ENCODE results near the gene ATG12. TPM values are rescaled to one million over a fixed set of nuclear protein-coding genes. Genes with fewer than 3 reads are reported as not detected.

The ATG12 gene
- polyA plus RNA-seq, 1 donor from 2014 or later = 141 TPM

DNA sequence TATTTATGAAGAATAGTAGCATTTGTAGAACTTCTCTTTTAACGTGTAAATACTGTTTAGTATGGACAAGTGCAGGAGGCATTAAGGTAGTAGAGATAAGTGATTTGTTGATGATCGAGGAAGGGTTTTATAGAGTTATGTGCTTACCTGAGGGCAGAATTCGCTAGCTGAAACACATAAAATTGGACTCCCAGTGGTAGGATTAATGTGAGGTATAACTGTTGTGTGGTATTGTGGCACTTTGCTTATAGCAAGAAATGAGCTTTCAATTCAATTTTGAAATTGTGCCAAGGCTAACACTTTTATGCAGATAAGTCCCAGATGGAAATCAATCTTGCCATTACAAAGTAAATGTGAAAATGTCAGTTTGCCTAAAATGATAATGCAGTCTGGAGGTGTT, 1.6 kb upstream of the ATG12 start:
- Histone ChIP-seq H3K27me3 (ENCODE audit: insufficient read depth, low read depth, low read length) (no peaks in the 10 kb centered on the region), H3K4me3 (ENCODE audit: low read length) (peak overlapping the region; percentile 80), H3K4me2 (ENCODE audit: low read length) (peak overlapping the region; percentile 85), H3K27ac (ENCODE audit: low read length) (no peak overlapping the region), H2AFZ (ENCODE audit: low read depth, low read length) (no peak overlapping the region), H3K9me3 (ENCODE audit: low read length) (no peaks in the 10 kb centered on the region), H3K9ac (ENCODE audit: low read length) (peak overlapping the region; percentile 78), H4K20me1 (ENCODE audit: insufficient read depth) (no peaks in the 10 kb centered on the region), H3K79me2 (replicated peaks; ENCODE audit: insufficient read depth, low read length) (peaks cover 84% of the 10 kb centered on the region), H3K36me3 (ENCODE audit: insufficient read depth, low read length) (no peaks in the 10 kb centered on the region), H3K9me2 (ENCODE audit: insufficient read depth, low read length) (no peaks in the 10 kb centered on the region), H3F3A (ENCODE audit: insufficient read depth, low read length, poor library complexity, severe bottlenecking) (no peaks in the 10 kb centered on the region)
- TF ChIP-seq POLR2AphosphoS5 (IDR thresholded peaks at IDR 0.05) = no peak
- no peak for TF ChIP-seq EP300 (conservative IDR thresholded peaks at IDR 0.05; ENCODE audit: poor library complexity, severe bottlenecking)
- no peak for TF ChIP-seq EZH2 (IDR thresholded peaks at IDR 0.05; ENCODE audit: borderline replicate concordance, insufficient read depth, low read length, poor library complexity, severe bottlenecking)
- no peak for TF ChIP-seq RAD21 (conservative IDR thresholded peaks at IDR 0.05)
- no peak for TF ChIP-seq TAF1 (IDR thresholded peaks at IDR 0.05; ENCODE audit: low read depth)
- TF ChIP-seq, protein P1, sequence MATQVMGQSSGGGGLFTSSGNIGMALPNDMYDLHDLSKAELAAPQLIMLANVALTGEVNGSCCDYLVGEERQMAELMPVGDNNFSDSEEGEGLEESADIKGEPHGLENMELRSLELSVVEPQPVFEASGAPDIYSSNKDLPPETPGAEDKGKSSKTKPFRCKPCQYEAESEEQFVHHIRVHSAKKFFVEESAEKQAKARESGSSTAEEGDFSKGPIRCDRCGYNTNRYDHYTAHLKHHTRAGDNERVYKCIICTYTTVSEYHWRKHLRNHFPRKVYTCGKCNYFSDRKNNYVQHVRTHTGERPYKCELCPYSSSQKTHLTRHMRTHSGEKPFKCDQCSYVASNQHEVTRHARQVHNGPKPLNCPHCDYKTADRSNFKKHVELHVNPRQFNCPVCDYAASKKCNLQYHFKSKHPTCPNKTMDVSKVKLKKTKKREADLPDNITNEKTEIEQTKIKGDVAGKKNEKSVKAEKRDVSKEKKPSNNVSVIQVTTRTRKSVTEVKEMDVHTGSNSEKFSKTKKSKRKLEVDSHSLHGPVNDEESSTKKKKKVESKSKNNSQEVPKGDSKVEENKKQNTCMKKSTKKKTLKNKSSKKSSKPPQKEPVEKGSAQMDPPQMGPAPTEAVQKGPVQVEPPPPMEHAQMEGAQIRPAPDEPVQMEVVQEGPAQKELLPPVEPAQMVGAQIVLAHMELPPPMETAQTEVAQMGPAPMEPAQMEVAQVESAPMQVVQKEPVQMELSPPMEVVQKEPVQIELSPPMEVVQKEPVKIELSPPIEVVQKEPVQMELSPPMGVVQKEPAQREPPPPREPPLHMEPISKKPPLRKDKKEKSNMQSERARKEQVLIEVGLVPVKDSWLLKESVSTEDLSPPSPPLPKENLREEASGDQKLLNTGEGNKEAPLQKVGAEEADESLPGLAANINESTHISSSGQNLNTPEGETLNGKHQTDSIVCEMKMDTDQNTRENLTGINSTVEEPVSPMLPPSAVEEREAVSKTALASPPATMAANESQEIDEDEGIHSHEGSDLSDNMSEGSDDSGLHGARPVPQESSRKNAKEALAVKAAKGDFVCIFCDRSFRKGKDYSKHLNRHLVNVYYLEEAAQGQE (IDR thresholded peaks at IDR 0.05; ENCODE audit: borderline replicate concordance) = no peak
- TF ChIP-seq, protein P2, sequence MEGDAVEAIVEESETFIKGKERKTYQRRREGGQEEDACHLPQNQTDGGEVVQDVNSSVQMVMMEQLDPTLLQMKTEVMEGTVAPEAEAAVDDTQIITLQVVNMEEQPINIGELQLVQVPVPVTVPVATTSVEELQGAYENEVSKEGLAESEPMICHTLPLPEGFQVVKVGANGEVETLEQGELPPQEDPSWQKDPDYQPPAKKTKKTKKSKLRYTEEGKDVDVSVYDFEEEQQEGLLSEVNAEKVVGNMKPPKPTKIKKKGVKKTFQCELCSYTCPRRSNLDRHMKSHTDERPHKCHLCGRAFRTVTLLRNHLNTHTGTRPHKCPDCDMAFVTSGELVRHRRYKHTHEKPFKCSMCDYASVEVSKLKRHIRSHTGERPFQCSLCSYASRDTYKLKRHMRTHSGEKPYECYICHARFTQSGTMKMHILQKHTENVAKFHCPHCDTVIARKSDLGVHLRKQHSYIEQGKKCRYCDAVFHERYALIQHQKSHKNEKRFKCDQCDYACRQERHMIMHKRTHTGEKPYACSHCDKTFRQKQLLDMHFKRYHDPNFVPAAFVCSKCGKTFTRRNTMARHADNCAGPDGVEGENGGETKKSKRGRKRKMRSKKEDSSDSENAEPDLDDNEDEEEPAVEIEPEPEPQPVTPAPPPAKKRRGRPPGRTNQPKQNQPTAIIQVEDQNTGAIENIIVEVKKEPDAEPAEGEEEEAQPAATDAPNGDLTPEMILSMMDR (IDR thresholded peaks at IDR 0.05; ENCODE audit: poor library complexity, severe bottlenecking) = no peak
- TF ChIP-seq SMC3 (conservative IDR thresholded peaks at IDR 0.05; ENCODE audit: poor library complexity) = no peak
- TF ChIP-seq MXI1 (conservative IDR thresholded peaks at IDR 0.05; ENCODE audit: poor library complexity, severe bottlenecking) = no peak

DNA sequence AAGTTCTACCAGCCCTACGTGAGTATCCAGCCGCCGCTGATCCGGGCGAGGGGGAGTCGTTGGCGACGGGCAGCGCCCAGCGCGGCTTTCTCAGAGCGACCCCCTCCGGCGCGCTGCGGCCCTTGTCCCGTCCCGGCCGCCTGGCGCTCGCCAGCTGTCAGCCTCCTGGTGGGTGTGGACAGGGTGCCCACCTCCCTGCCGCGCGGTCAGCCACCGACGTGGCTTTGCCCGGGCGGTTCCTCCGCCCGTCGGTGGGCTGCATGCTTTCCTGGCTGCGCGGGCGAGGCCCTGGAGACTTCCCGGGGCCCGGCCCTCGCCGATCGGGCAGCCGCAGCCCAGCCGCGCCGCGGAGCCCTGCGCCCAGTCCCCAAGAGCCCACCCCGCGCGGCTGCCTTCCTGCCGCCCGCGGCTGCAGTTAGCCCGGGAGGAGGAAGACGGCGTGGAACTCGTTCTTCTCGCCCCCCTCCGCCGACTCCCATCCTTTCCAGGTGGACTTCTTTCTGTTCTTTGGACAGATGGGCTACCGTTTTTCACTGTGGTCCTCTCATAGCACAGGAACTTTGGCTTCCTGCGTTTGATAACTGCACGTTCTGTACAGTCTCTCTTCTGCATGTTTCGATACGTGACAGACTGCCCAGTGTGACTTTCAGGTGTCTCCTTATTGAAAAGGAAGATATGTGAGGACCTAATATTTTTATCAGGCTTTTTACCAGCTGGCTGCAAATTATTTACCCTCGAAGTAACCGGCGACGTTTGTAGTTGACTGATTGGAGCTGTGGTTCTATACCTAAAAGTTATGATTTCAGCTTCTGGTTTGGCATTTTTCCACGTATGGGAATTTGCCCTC, 947 bp upstream of the ATG12 start:
- H3K36me3 ChIP-seq (ENCODE audit: insufficient read depth, low read length) = no peaks in the 10 kb centered on the region
- no peaks in the 10 kb centered on the region for H3K27me3 ChIP-seq (ENCODE audit: insufficient read depth, low read depth, low read length)
- peak overlapping the region; percentile 78 for H3K27ac ChIP-seq (ENCODE audit: low read length)
- H3K79me2 ChIP-seq (replicated peaks; ENCODE audit: insufficient read depth, low read length) = peaks cover 80% of the 10 kb centered on the region
- H3K9me3 ChIP-seq (ENCODE audit: low read length) = no peaks in the 10 kb centered on the region
- H4K20me1 ChIP-seq (ENCODE audit: insufficient read depth) = no peaks in the 10 kb centered on the region
- H3K4me3 ChIP-seq (ENCODE audit: low read length) = peak overlapping the region; percentile 80
- peak overlapping the region; percentile 78 for H3K9ac ChIP-seq (ENCODE audit: low read length)
- peak overlapping the region; percentile 78 for H2AFZ ChIP-seq (ENCODE audit: low read depth, low read length)
- H3F3A ChIP-seq (ENCODE audit: insufficient read depth, low read length, poor library complexity, severe bottlenecking) = no peaks in the 10 kb centered on the region
- no peaks in the 10 kb centered on the region for H3K9me2 ChIP-seq (ENCODE audit: insufficient read depth, low read length)
- H3K4me2 ChIP-seq (ENCODE audit: low read length) = peak overlapping the region; percentile 85
- peak; percentile 10 for TF ChIP-seq SMC3 (conservative IDR thresholded peaks at IDR 0.05; ENCODE audit: poor library complexity)
- TF ChIP-seq, protein P1 (IDR thresholded peaks at IDR 0.05; ENCODE audit: borderline replicate concordance) = peak; percentile 66
- no peak for TF ChIP-seq EP300 (conservative IDR thresholded peaks at IDR 0.05; ENCODE audit: poor library complexity, severe bottlenecking)
- TF ChIP-seq MXI1 (conservative IDR thresholded peaks at IDR 0.05; ENCODE audit: poor library complexity, severe bottlenecking) = peak; percentile 1
- TF ChIP-seq TAF1 (IDR thresholded peaks at IDR 0.05; ENCODE audit: low read depth) = no peak

Measured in neural cell (in vitro differentiated cells).